ENCODE data around the gene LBR.

The LBR gene

DNA sequence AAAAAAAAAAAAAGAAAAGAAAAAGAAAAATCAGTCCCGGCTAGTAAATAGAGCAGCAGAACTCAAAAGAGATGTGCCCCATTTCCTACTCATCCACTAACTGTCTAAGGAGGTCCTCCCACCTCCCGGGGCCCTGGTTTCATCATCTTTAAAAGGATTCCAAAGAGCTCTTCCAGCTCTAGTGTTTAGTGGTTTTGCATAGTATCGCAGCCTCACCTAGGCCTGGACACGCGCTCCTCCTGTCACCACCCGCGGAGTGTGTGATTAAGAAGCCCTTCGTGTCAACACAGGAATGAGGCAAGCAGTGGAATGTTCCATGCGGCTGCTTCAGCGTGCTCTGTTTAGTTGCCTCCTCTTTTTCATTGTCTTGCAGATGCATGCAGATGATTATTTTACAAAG is 49.0 kb downstream of the LBR start:
- DNase-seq (ENCODE audit: low read depth in 1 of 2, low spot score in 1 of 2), result no peak

DNA sequence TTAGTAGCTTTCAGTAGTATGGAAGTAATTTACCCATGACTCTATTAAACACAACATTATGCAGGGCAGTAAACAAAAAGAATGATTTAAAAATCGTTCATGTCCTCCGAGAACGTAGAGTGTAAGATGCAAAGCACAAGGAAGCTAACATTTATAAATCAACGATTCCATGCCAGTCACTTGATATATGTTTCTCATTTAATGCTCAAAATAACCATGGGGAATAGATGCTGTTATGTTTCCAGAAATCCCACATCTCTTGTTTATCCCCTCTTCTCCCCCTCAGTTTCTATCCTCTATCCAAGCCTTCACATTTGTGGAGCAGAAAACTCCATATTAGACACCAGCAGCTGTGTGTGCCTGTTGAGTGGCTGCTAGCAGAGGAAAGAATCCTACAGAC is 52.8 kb downstream of the LBR start:
- DNase-seq (ENCODE audit: low read depth in 1 of 2, low spot score in 1 of 2), result no peak

DNA sequence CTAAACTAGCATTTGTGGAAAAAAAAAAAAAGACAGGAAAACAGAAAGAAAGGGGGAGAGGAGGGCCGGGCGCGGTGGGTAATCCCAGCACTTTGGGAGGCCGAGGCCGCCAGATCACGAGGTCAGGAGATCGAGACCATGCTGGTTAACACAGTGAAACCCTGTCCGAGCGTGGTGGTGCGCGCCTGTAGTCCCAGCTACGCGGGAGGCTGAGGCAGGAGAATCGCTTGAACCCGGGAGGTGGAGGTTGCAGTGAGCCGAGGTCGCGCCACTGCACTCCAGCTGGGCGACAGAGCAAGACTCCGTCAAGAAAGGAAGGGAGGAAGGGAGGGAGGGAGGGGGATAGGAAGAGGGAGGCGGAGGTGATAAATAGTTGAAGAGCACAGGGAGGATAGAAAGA is 54.7 kb downstream of the LBR start:
- no peak for DNase-seq (ENCODE audit: low read depth in 1 of 2, low spot score in 1 of 2)

DNA sequence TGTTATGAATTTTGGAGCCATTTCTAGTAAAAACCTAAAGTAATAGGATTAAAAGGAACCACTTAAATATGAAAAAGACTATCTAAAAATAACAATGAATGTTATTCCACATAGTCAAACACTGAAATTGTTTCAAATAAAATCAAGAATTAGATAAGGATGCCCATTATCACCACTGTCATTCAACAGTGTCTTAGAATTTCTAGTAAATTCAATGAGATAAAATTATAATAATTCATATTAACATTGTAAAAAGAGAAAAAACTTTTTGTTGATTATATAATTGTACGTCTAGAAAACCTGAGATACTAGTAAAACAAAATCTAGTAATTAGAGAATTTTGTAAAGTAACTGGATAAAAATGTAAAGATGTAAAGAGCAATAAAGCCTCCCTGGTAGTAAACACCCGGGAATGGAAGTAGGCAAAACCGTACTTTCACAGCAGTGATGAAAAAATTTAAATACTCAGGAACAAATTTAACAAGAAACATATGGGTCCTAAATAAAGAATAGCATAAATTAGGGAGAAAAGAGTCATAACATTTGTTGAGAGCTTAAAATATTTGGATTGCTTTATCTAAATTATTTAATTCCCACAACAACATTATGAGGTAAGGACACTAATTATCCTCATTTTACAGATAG is 56.4 kb downstream of the LBR start:
- no peak for DNase-seq (ENCODE audit: low read depth in 1 of 2, low spot score in 1 of 2)

DNA sequence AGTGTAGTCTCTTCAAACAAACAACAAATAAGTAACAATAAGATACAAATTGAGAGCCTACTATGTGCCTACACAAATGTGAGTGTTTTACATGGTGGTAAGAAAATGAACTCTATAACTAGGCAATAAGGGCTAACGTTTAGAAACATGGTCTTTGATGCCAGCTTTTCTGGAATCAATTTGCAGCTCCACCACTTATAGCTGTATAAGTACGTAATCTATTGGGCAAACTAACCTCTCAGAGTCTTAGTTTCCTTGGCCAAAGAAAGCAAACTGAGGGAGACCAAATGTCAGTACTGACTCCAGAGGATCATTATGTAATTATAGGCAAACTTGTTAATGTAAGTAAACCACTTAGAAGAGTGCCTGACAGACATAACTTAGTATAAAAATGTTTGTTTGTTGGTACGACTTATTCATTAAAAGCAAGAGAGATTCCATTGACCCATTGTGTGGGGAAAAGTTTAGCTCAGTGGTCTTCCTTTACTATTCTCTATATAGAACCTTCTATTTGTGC is 59.7 kb downstream of the LBR start:
- DNase-seq (ENCODE audit: low read depth in 1 of 2, low spot score in 1 of 2), result no peak

DNA sequence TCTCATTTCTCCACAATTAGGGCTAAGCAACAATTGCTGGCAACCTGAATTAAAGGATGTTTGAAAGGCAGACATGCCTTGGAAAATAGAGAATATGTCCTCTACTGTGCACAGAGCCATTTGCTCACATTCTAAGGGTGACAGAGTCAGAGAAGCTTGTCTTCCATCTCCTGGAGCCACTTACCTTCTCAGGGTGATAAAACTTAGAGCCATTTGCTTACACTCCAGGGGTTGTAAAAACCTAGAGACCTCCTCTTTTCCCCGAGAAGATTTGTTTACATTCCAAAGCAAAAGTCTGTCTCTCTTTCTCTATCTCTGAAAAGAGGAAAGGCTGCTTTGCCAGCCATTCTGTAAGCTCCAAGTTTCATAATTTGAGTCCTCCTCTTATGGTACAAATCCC is 61.3 kb downstream of the LBR start:
- DNase-seq (ENCODE audit: low read depth in 1 of 2, low spot score in 1 of 2), result no peak

DNA sequence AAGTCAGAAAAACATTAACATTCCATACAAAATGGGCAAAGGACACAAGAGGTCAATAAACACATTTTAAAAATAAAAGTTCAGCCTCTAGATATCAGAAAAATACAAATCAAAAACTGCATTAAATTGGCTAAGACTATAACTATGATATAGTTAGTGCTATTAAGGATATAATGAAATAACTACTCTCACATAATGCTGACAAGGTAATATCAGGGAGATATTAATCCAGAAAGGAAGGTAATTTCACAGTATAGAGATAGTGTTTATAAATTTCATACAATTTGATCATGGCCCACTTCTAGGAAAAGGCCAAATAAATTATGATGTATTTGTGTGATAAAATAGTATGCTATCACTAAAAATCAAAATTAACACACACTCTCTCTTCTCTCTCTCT is 61.8 kb downstream of the LBR start:
- no peak for DNase-seq (ENCODE audit: low read depth in 1 of 2, low spot score in 1 of 2)

DNA sequence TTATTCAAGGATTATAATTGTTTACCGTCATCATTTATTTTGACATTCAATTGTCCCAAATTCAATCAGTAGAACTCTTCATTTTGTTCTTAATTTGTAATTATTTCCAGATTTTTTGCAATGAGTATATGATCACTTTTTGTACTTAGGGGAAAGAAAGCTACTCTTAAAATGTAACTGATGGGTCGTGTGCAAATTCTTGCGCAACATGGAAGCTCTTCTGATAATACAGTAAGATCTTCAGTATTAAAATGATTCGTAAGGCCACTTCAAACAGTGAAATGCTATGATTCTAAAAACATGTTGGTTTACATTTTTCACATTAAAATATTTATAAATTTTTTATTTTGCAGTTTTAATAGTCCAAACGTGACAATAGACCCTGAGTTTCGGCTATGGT is 63.4 kb downstream of the LBR start:
- no peak for DNase-seq (ENCODE audit: low read depth in 1 of 2, low spot score in 1 of 2)

DNA sequence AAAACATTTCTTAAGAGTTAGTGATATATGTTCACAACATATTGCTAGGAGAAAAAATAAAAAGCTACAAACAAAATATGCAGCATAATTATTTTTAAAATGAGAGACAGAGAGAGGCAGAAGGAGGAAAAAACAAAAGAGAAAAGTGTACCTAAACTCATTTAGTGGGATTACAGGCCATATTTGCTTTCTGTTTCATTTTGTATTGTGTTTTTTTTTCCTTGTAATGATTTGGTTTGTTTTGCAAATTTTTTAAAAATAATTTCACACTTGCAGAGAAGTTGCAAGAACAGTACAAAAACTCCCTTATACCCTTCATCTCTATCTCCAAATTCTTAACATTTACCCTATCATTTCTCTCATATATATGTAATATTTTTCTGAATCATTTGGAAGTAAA is 65.0 kb downstream of the LBR start:
- no peak for DNase-seq (ENCODE audit: low read depth in 1 of 2, low spot score in 1 of 2)

DNA sequence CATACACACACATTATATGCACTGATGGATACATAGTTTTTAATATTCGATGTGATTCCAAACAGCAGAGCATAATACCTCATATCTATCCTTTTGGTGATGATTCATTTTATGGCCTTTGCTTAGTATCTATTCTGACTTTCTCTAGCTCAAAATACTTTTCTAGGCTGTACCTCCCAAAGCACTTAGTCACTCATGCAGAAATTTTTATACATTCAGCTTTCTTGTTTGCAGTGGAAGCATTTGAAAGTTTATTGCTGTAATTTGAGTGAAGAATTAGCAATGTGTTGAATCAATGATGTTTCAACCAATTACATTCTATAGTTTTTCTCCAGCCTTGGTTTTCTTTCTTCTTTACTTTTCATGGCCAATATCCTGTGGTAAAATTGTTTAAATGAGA is 66.7 kb downstream of the LBR start:
- no peak for DNase-seq (ENCODE audit: low read depth in 1 of 2, low spot score in 1 of 2)

DNA sequence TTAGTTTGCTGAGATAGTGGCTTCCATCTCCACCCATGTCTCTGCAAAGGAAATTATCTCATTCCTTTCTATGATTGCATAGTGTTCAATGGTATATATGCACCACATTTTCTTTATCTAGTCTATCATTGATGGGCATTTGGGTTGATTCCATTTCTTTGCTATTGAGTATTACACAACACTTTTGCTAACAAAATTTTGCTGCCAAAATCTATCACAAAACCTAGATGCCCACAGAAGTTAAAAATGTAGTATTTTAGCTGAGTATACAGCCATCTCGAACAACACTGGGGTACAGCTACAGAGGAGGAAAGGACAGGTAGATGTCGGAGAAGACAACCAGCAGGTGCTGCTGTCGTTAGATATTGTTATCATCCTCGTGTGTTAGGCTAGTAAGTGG is 67.7 kb downstream of the LBR start:
- no peak for DNase-seq (ENCODE audit: low read depth in 1 of 2, low spot score in 1 of 2)

DNA sequence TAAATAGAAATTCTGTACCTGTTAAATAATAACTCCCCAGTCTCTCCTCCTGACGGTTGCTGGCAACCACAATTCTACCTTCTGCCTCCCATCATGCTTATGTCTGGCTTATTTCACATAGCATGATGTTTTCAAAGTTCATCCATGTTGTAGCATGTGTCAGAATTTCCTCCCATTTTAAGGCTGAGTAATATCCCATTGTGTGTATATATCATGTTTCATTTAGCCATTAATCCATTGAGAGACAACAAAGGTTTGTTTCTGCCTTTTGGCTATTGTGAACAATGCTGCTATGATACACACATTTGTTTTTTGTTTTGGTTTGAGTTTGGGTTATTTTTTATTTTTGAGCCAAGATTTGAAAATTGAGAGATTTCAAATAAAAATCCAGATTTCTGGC is 72.0 kb downstream of the LBR start:
- DNase-seq (ENCODE audit: low read depth in 1 of 2, low spot score in 1 of 2), result no peak

DNA sequence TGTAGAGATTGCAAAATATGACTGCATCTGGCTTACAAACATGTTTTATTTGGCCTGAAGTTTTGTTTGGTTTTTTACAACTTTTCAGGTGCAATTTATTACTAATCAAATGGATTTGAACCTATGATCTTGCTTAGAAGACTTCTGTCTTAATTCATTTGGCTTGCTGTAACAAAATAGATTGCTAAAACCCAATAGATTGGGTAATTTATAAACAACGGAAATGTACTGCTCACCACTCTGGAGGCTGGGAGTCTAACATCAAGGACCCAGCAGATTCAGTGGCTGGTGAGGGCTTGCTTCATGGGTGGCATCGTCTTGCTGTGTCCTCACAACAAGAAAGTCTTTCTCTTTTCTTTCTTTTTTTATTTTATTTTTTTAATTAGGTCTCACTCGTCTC is 72.9 kb downstream of the LBR start:
- DNase-seq (ENCODE audit: low read depth in 1 of 2, low spot score in 1 of 2), result no peak

All from activated CD4-positive, alpha-beta T cell treated with anti-CD3 and anti-CD28 coated beads, Interleukin-2, amount 50 U/mL, for 24 hours (primary cell).